ENCODE data around the gene PGRMC2.
"Not testable (repeated sequence)": the region's sequence is repeated elsewhere in the genome, so short reads cannot be mapped to it uniquely, and the experiment has no call there.

The PGRMC2 gene

DNA sequence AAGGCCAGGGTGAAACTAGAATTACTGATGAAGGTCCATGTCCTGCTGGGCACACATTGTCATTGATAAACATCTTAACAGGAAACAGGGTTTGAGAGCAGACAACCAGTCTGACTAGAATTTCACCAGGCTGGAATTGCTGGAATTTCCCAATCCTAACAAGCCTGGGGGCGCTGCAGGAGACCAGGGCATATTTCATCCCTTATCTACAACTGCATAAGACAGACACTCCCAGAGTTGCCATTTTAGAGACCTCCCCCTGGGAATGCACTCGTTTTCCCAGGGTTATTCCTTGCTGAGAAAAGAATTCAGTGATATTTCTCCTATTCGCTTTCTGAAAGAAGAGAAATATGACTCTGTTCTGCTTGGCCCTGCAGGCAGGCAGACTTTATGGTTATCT is 22.1 kb downstream of the PGRMC2 start:
- not testable (repeated sequence) for DNase-seq

DNA sequence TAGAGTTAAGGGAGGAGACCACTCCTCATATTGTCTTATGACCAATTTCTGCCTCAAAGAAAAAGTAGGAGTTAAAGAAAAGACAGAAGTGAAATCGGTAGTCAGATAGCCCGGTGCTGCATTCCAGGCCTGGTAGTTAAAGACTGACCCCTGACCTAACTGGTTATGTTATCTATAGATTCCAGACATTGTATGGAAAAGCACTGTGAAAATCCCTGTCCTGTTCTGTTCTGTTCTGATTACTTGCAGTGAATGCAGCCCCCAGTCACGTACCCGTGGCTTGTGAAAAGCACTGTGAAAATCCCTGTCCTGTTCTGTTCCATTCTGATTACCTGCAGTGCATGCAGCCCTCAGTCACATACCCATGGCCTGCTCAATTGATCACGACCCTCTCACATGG is 27.7 kb downstream of the PGRMC2 start:
- DNase-seq = not testable (repeated sequence)

DNA sequence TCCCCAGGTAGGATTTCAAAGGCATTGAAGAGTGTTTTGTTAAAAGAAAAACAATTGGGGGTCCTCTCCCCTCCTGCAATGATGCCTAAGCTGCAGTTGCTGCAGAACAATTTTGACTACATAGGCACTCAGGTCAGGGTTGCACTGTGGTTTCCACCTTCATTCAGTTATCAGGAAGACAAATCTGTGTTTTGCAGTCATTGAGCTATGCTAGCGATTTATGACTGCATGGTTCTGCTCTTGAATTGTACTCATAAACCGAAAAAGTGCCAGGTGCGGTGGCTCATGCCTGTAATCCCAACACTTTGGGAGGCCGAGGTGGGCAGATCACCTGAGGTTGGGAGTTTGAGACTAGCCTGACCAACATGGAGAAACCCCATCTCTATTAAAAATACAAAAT is 29.4 kb downstream of the PGRMC2 start:
- not testable (repeated sequence) for DNase-seq

DNA sequence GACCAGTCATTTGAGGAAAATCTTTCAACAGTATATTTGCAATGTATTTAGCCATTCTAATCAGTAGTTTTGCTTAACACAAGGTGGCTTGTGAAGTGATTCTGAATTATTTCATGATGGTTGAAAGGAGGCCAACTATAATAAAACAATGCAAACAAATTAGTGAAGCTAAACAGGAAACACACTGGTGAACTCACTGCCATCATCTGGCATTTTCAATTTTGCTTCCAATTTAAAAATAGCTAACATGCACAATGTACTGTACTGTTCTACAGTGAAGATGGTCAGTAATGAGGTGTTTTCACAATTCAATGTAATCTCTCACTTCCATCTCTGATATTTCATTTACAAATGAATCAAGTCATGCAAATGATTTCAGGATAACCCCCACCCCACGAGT is 31.1 kb downstream of the PGRMC2 start:
- no peak for DNase-seq

DNA sequence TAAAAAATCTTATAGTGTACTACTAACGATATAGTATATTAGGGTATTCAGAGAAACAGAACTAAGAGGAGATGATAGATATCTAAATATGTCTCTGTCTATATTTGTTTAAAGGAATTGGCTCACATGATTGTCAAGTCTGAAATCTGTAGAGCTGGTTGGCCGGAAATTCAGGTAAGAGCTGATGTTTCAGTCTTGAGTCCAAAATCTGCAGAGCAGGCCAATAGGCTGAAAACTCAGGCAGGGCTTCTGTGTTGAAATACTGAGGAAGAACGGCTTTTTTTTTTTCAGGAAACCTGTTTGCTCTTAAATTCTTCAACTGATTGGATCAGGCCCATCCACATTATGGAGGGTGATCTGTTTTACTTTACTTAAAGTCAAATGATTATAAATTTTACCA is 31.7 kb downstream of the PGRMC2 start:
- DNase-seq = no peak

DNA sequence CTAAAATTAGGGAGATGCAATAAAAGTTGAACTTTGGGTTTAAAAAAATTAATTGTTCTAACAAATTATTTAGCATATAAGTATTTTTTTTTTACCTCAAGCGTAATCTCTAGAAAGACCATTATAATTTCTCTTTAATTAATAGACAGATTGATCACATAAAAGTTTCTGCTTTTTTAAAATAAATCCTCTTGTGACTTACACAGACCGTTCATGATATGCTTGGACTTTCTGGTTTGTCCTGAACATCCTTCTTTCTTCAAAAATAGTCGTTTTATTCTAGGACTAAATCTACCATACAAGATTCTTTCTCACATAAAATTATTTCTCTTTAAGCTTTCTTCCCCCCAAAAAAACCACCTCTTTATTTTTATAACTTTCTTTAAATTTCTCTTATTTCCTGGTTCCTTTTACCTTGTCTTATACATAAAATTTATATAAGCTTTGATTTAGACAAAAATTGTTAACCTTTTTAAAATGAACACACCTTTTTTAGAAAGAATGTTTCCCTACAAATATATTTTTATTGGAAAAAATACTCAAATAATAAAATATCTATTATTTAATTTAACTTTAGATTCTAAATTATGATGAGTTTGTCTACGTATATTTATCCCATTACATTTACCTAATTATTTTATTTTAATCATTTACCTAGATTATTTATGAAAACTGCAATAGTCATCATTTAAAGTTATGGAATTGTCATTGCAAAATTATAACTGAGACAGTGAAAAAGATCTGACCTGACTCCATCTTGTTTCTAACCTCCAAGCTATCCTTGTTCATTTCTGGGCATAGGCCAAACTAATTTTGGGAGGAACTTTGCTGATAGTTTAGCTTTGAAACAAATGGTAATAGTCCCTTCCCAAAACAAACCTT is 37.6 kb downstream of the PGRMC2 start:
- no peak for DNase-seq

DNA sequence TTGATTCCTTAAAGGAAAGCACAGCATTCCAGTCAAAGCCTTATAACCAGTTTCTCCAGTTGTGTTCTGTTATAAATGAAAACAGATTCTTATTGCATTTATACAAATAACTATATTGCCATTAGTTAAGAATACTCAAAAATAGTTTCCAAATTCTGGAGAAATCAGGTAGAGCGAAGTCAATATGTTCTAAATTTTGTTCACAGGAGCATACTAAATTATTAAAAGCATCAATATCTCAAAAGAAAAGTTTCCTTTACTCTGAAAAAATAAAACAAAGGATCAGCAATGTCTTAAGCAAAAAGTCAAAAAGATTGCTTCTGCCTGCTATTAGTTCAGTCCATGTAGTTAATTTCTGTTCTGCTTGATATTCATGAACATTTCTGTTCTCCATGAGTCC is 39.7 kb downstream of the PGRMC2 start:
- no peak for DNase-seq

DNA sequence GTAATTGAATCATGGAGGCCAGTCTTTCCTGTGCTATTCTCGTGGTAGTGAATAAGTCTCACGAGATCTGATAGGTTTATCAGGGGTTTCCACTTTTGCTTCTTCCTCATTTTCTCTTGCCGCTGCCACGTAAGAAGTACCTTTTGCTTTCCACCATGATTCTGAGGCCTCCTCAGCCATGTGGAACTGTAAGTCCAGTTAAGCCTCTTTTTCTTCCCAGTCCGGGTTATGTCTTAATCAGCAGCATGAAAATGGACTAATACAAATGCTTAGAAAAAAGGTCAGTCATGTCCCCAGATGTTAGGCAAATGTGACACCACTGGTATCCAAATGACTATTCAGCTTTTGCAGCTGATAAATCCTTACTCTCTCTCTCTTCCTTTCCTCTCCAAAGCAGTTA is 42.2 kb downstream of the PGRMC2 start:
- not testable (repeated sequence) for DNase-seq

DNA sequence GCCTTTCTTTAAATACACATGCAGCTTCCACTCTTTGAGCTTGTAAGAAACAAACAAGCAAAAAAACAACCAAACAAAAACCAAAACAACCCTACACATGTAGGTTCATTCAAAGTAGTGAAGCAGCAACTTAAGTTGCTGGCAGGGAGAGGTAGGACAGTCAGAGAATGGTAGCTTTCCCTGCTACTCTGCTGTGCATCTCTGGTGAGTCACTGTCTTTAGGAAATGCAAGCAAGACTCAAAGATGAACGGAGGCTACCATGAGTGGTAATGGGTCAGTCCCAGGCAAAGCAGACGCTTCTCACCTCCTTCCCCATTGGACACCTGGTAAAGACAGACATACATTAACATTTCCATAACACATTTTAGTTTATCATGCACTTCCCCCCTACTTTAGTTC is 43.2 kb downstream of the PGRMC2 start:
- DNase-seq = no peak

DNA sequence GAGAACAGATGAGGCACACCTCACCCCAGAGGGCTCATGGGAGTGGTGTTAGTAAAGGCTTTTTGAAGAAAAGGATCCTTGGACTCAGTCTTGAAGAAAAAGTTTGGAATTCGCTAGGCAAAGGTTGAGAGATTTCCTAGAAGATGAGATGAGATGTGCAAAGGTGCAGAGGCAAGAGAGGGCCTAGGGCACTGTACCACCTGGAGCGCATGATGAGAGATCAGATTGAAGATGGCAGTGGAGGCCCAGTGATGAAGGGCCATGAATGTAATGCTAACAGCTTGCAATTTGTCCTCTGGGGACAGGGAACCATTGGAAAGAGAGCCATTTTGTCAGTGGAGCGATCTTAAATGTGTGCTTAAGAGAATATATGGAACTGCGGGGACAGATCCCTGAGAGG is 45.0 kb downstream of the PGRMC2 start:
- no peak for DNase-seq

DNA sequence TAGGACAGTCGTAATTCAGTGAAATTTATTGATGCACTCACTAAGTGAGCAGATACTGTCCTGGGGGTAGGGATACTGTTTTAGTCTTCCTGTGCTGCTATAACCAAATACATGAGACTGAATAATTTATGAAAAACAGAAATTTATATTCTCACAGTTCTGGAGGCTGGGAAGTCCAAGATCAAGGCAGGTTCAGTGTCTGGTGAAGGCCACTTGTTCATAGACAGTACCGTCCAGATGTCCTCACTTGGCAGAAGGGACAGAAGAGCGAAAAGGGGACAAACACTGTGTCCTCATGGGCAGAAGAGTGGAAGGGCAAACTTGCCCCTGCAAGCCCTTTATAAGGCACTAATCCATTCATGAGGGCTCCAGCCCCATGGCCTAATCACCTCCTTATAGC is 45.6 kb downstream of the PGRMC2 start:
- no peak for DNase-seq

DNA sequence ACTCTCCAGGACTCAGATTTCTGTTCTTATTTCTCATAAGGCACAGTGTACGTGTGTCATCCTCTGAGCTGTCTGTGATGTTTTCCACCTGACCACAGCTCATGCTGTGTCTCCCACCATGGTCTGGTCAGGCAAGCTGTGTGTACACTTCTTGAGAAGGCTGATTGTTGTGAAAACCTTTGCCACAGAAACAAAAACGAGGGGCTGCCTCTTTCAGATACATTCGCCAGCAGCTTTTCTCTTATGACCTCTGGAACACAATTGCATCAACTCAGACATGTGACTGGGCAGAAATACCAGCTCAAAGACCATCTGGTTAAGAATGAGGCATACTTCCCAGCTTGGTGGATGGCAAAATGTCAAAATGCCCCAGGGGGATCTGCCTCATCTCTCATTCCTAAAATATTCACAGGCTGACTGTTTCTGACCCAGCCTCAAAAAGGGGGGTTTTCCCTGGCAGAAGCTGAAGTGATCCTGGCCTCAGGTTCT is 46.1 kb downstream of the PGRMC2 start:
- DNase-seq = no peak

DNA sequence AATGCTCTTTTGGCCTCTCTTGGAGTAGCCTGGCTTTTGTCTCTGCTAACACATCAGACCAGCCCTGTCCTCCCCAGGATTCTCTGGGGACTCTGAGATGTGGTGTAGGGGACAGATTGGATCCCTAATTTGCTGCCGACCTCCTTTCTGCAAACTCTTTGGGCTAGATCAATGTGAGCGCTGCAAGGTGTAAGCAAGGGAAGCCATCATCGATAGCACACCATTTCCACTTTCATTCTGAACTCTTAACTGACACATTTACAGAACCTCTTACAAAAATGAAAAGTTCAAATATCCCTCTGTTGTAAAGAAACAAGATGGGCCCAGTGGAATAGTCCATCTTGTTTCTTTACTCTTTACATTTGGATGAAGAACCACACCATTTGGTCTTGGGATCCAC is 46.6 kb downstream of the PGRMC2 start:
- no peak for DNase-seq

DNA sequence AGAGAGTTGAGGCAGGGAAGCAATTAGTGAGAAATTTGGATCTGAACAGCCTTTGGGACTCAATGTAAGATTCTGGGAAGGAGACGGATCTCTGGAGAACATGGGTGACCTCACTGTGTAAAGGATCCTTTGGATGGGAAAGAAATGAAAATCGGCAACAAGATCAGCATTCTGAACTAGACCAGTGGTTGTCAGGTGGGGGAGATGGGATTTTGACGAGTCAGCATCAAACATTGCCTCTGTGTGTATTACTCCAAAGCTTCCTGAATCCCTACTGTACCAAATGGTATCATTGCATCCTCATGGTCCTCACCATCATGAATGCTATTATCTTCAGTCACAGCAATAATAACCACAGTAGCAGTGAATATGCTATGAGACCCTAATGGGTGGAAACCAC is 52.8 kb downstream of the PGRMC2 start:
- DNase-seq = no peak

DNA sequence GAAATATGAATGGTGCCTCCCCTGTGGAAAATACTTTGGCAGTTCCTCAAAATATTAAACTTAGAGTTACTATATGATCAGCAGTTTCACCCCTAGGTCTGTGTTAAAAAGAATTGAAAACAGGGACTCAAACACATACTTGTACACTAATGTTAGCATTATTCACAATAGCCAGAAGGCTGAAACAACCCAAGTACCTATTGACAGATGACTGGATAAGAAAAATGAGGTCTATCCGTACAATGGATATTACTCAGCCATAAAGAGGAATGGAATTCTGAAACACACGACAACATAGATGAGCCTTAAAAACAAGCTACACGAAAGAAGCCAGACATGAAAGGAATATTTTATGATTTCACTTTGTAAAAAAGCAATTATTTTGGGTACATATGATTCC is 54.9 kb downstream of the PGRMC2 start:
- DNase-seq = no peak

DNA sequence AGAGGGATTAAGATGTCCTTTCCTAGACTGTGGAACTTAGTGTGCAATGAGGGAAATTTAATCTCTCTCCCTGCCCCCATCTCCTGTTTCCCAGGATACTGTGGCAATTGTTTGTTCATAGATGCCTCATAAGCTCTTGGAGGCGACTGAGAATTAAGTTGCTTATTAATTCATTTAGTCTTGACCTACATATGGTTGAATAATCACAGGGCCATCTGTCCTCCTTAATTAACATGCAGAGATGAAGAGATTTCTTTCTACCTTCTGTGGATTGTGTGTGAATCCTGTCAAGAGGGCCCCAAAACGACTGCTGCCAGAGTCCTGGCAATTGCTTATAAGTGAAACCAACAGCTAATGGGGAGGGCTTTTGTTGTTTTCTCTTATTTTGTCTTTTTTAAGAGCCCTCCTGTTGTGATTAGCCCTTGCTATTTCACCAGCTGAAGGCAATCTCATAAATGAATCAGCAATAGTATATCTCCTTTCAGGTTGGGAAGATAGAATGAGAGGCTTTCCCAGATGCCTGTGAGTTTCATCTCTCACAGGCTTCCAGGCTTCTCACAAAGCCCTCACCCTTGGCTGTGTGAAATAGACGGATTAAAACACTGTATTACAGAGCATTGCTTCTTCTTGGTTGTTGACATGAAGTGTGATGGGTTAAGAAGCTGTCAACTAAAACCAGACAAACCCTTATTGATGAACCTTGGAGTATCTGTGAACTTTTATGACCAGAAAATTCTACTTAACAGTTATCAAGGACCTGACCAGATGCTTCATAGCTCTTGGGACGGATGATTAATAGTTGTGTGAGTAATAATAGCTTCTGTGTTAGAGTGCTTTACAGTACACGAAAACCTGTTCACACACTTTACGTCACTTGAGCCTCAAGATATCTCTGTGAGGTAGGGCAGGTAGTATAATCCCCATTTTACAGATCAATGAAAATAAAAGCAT is 58.5 kb downstream of the PGRMC2 start:
- no peak for DNase-seq

DNA sequence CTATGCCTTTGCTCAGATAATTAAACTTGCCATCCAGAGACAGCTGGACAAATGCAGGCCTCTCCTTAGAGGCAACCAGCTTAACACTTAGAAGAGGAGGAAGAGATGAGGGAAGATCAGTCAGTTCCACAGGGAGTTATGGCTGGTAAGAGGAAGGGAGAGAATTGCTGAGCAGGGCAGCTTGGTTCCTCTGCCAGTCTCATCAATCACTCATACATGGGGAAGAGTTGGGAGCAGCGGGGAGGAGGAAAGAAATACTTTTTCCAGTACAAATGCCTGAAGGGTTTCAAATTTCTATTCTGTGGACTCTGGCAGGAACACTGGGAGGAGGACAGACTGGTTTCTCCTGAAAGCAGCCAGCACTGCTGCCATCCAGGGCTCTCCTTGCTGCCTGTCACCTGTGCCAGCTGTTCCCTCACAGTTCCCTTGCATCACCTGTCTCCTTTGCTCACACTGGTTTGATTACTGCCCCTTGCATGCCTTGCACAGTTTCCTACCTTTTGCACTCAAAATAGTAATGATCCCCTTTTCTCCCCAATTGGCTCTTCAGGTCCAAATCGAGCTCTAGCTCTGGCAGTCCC is 59.5 kb downstream of the PGRMC2 start:
- no peak for DNase-seq

DNA sequence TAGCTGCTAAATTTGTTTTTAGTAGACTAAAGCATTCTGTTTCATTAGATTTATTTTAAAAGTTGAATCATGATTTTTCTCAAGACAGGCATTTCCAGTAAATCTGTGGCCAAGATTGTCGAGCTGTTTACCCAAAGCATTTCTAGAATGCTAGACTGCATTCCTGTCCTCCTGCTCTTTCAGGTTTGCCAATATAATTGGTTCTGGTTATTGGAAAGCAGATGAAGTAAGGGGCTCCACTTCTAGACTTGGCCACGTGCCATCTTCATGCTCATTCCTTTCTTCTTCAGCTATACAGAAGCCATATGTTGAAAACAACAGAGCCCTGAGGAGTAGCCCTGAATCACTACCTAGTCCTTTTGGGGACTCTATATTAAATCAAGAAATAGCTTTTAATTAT is 62.5 kb downstream of the PGRMC2 start:
- DNase-seq = no peak

DNA sequence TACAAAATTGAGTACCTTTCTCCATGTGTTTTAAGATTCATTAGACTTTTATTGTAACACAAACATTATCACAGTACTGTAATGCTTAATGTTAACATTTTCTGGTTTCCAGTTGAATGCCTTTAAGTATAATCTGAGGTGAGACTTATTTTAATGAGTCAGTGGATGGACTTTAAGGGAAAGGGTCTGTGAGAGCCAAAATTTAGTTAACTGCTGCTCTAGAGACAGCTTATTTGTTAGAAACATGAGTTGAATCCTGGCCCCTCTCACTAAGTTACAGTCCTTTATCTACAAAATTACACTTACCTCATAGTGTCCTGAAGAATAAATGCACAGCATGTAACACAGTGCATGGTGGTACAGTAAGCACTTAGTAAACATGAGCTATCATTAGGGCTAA is 66.0 kb downstream of the PGRMC2 start:
- DNase-seq = no peak

DNA sequence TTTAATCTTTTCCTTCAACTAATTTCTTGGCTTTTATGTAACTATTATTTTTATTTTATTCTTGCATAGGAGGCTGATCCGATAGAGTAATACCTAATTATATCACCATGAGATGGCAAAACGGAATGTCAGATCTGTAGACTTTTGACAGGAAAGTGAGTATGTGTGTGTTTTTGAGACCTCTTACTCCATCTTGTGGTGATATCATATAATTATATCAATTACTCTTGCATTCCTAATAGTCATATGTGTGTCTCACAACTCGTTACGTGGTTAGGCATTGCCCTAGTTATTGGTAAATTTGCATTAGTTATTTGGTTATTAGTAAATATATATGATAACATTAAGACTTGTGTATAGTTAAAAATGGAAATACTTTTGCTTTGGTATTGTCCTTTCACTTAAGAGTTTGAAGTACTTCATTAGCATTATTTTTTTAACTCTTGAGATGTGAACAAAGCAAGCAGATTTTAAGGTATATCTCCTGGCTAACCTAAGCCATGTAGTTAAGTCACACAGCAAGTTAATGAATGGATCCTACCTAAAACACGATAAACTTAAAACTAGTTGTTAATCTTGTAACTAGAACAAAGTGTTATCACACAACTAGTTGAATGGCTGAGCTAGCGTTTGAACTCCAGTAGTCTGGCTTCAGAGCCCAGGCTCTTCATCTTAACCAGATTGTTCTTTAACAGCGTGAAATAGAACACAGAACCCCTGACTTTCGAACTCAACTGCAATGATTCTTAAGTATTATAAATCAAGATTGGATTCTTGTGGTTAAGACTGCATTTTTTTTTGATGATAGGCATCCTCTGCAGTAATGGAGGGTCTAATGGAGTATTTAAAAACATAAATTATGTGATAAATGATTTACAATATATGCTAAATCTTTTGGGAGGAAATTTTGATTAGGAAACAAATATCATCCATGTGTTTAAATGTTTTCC is 67.1 kb downstream of the PGRMC2 start:
- DNase-seq = no peak

Measured in effector CD4-positive, alpha-beta T cell (primary cell).